Activated naive CD4-positive, alpha-beta T cell treated with anti-CD3 and anti-CD28 coated beads, Interleukin-2, amount 50 U/mL, for 72 hours (primary cell): ENCODE data around the gene ACOT11. TPM values are rescaled to one million over a fixed set of nuclear protein-coding genes. Genes with fewer than 3 reads are reported as not detected.
"Not testable (repeated sequence)": the region's sequence is repeated elsewhere in the genome, so short reads cannot be mapped to it uniquely, and the experiment has no call there.

Experiments
- ATAC-seq, 2 donors: fragments of 150-1000 bp; cut with Tn5 transposase; 2 replicates each; pipeline ENCODE4 v1.10.0; 2021; ENCODE audit warnings: mild to moderate bottlenecking in 2 of 2, moderate library complexity in 2 of 2
- DNase-seq, 2 donors: peaks; one replicate each; pipeline ENCODE4 v3.0.0; 2021 to 2022; ENCODE audit warnings: low spot score in 2 of 2
- H3K27ac Mint-ChIP-seq, 2 donors: one replicate each; pipeline ENCODE4 v1.8.0; 2022; ENCODE audit warnings: mild to moderate bottlenecking in 2 of 2, mixed read lengths in 2 of 2
- H3K36me3 Mint-ChIP-seq, 2 donors: one replicate each; pipeline ENCODE4 v1.8.0; 2022; ENCODE audit warnings: mixed read lengths in 2 of 2
- H3K9me3 Mint-ChIP-seq, 2 donors: one replicate each; pipeline ENCODE4 v1.8.0; 2022; ENCODE audit warnings: mixed read lengths in 2 of 2
- total RNA-seq, 2 donors: library from RNA; stranded (reverse); gene quantifications; one replicate each; pipeline ENCODE4 v1.2.3, GENCODE V29; 2022

The ACOT11 gene
- total RNA-seq: 1 to 10 TPM; 1.0 to 4.5 TPM

- ATAC-seq: no peak
Measured at GRCh38 chr1:54547601-54548388, at the start of gene ACOT11. TSS of gene ACOT11 (plus strand) at chr1:54548228. CDS start at chr1:54548310, 82 bp downstream.

GRCh38 chr1:54498383-54499096 lies 49.5 kb upstream of the ACOT11 start:
- Mint-ChIP-seq H3K36me3 (no peaks in the 10 kb centered on the region), H3K27ac (no peak overlapping the region), H3K9me3 (no peaks in the 10 kb centered on the region)
- DNase-seq: no peak
- ATAC-seq: peak in 1 of 2 donors; percentile 13

More at GRCh38 chr1:54547601-54548388, at the start of gene ACOT11:
- no peaks in the 10 kb centered on the region for H3K36me3 Mint-ChIP-seq
- no peaks in the 10 kb centered on the region for H3K9me3 Mint-ChIP-seq
- DNase-seq: no peak
- H3K27ac Mint-ChIP-seq: no peak within 1 kb of the TSS

- DNase-seq: no peak
- ATAC-seq: peak; percentile 42 to 50
- no peaks in the 10 kb centered on the region for H3K9me3 Mint-ChIP-seq
- H3K27ac Mint-ChIP-seq: no peak overlapping the region
- H3K36me3 Mint-ChIP-seq: no peaks in the 10 kb centered on the region
Measured at GRCh38 chr1:54499097-54499359, 49.0 kb upstream of the ACOT11 start.

- ATAC-seq (peak; percentile 61 to 80), DNase-seq (peak in 1 of 2 donors; percentile 40)
- H3K36me3 Mint-ChIP-seq: no peaks in the 10 kb centered on the region
- no peaks in the 10 kb centered on the region for H3K9me3 Mint-ChIP-seq
- no peak overlapping the region for H3K27ac Mint-ChIP-seq
Measured at GRCh38 chr1:54499360-54500106, 48.5 kb upstream of the ACOT11 start.

GRCh38 chr1:54500107-54500431 lies 48.0 kb upstream of the ACOT11 start:
- DNase-seq (no peak), ATAC-seq (peak in 1 of 2 donors; percentile 22)
- Mint-ChIP-seq H3K9me3 (no peaks in the 10 kb centered on the region), H3K36me3 (no peaks in the 10 kb centered on the region), H3K27ac (no peak overlapping the region)

GRCh38 chr1:54501849-54502248 lies 46.2 kb upstream of the ACOT11 start:
- H3K9me3 Mint-ChIP-seq: no peaks in the 10 kb centered on the region
- H3K27ac Mint-ChIP-seq: peak overlapping the region in 1 of 2 donors; percentile 20
- DNase-seq (no peak), ATAC-seq (no peak)
- no peaks in the 10 kb centered on the region for H3K36me3 Mint-ChIP-seq

GRCh38 chr1:54502342-54502741 lies 45.7 kb upstream of the ACOT11 start:
- Mint-ChIP-seq H3K36me3 (no peaks in the 10 kb centered on the region), H3K27ac (peak overlapping the region in 1 of 2 donors; percentile 20), H3K9me3 (no peaks in the 10 kb centered on the region)
- ATAC-seq (peak in 1 of 2 donors; percentile 16), DNase-seq (no peak)

- Mint-ChIP-seq H3K27ac (no peak overlapping the region), H3K36me3 (no peaks in the 10 kb centered on the region), H3K9me3 (no peaks in the 10 kb centered on the region)
- ATAC-seq (peak in 1 of 2 donors; percentile 50), DNase-seq (no peak)
Measured at GRCh38 chr1:54506594-54506993, 41.4 kb upstream of the ACOT11 start.

- Mint-ChIP-seq H3K27ac (peak overlapping the region in 1 of 2 donors; percentile 39), H3K9me3 (no peaks in the 10 kb centered on the region), H3K36me3 (no peaks in the 10 kb centered on the region)
- ATAC-seq: no peak
- DNase-seq: no peak
Measured at GRCh38 chr1:54507033-54507870, 40.8 kb upstream of the ACOT11 start.

GRCh38 chr1:54510715-54511270 lies 37.2 kb upstream of the ACOT11 start:
- ATAC-seq: no peak

GRCh38 chr1:54513921-54514580 lies 34.0 kb upstream of the ACOT11 start:
- H3K9me3 Mint-ChIP-seq, ATAC-seq, H3K27ac Mint-ChIP-seq, DNase-seq, H3K36me3 Mint-ChIP-seq: not testable (repeated sequence)

More at GRCh38 chr1:54510715-54511270, 37.2 kb upstream of the ACOT11 start:
- Mint-ChIP-seq H3K27ac (no peak overlapping the region), H3K36me3 (no peaks in the 10 kb centered on the region), H3K9me3 (no peaks in the 10 kb centered on the region)
- DNase-seq: no peak

GRCh38 chr1:54516249-54516920 lies 31.6 kb upstream of the ACOT11 start:
- no peak overlapping the region for H3K27ac Mint-ChIP-seq
- peak in 1 of 2 donors; percentile 29 for ATAC-seq
- peak in 1 of 2 donors; percentile 25 for DNase-seq

GRCh38 chr1:54517496-54517895 lies 30.5 kb upstream of the ACOT11 start:
- Mint-ChIP-seq H3K9me3 (no peaks in the 10 kb centered on the region), H3K36me3 (no peaks in the 10 kb centered on the region), H3K27ac (no peak overlapping the region)
- no peak for ATAC-seq
- DNase-seq: no peak

More at GRCh38 chr1:54516249-54516920, 31.6 kb upstream of the ACOT11 start:
- no peaks in the 10 kb centered on the region for H3K36me3 Mint-ChIP-seq
- no peaks in the 10 kb centered on the region for H3K9me3 Mint-ChIP-seq

GRCh38 chr1:54518489-54518888 lies 29.5 kb upstream of the ACOT11 start:
- Mint-ChIP-seq H3K9me3 (no peaks in the 10 kb centered on the region), H3K36me3 (no peaks in the 10 kb centered on the region), H3K27ac (peak overlapping the region in 1 of 2 donors; percentile 79)
- no peak for ATAC-seq
- no peak for DNase-seq

GRCh38 chr1:54519709-54520108 lies 28.3 kb upstream of the ACOT11 start:
- Mint-ChIP-seq H3K9me3 (no peaks in the 10 kb centered on the region), H3K36me3 (no peaks in the 10 kb centered on the region), H3K27ac (peak overlapping the region in 1 of 2 donors; percentile 65)
- DNase-seq (no peak), ATAC-seq (peak in 1 of 2 donors; percentile 31)
